Measurements from ENCODE around the gene CLTC. TPM values are rescaled to one million over a fixed set of nuclear protein-coding genes. Genes with fewer than 3 reads are reported as not detected.

CLTC gene
- total RNA-seq, 3 donors from 2014 or later (not counting 1 experiment from before 2014, with no cell fraction given): 116 to 127 (median 117) TPM

DNA sequence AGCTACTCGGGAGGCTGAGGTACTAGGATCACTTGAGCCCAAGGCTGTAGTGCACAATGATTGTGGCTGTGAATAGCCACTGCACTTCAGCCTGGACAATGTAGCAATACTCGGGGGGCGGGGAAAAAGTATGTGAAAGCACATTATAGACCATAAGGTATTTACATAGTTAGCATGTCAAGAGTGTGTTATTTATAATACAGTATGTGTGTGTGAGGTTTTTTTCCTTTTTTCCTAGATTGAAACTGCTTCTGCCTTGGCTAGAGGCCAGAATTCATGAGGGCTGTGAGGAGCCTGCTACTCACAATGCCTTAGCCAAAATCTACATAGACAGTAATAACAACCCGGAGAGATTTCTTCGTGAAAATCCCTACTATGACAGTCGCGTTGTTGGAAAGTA lies 57.0 kb downstream of the CLTC start:
- intact Hi-C loops (cut with micrococcal nuclease): no loop called here
- DNase-seq (no peak), ATAC-seq (no peak)
- Histone ChIP-seq H3K4me3 (ENCODE audit: low read length) (no peak overlapping the region), H3K27ac (ENCODE audit: low read length) (no peak overlapping the region), H3K36me3 (ENCODE audit: control insufficient read depth, insufficient read depth, low read length) (peaks cover 93% of the 10 kb centered on the region), H3K4me1 (ENCODE audit: control insufficient read depth, insufficient read depth, low read length) (no peaks in the 10 kb centered on the region), H3K27me3 (ENCODE audit: control insufficient read depth, insufficient read depth, low read length) (no peaks in the 10 kb centered on the region), H3K9me3 (ENCODE audit: control insufficient read depth, insufficient read depth, low read length) (no peaks in the 10 kb centered on the region)
- H3K4me3 Mint-ChIP-seq: no peak overlapping the region
- WGBS (ENCODE audit: insufficient coverage): 98% methylated on average over 7 of the region's 7 CpGs
- H3K27ac Mint-ChIP-seq: peak overlapping the region in 1 of 2 donors; percentile 5
- H3K9me3 Mint-ChIP-seq: no peaks in the 10 kb centered on the region
- no peaks in the 10 kb centered on the region for H3K27me3 Mint-ChIP-seq (ENCODE audit: low read depth in 2 of 2)
- H3K4me1 Mint-ChIP-seq: peaks cover 7 to 13% of the 10 kb centered on the region in 2 donors
- H3K36me3 Mint-ChIP-seq: peaks cover 16% of the 10 kb centered on the region
- TF ChIP-seq, protein P1, sequence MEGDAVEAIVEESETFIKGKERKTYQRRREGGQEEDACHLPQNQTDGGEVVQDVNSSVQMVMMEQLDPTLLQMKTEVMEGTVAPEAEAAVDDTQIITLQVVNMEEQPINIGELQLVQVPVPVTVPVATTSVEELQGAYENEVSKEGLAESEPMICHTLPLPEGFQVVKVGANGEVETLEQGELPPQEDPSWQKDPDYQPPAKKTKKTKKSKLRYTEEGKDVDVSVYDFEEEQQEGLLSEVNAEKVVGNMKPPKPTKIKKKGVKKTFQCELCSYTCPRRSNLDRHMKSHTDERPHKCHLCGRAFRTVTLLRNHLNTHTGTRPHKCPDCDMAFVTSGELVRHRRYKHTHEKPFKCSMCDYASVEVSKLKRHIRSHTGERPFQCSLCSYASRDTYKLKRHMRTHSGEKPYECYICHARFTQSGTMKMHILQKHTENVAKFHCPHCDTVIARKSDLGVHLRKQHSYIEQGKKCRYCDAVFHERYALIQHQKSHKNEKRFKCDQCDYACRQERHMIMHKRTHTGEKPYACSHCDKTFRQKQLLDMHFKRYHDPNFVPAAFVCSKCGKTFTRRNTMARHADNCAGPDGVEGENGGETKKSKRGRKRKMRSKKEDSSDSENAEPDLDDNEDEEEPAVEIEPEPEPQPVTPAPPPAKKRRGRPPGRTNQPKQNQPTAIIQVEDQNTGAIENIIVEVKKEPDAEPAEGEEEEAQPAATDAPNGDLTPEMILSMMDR (IDR thresholded peaks at IDR 0.05): no peak

- H3K9me3 Mint-ChIP-seq: no peaks in the 10 kb centered on the region
- no peak overlapping the region for H3K4me3 ChIP-seq (ENCODE audit: low read length)
- no peaks in the 10 kb centered on the region for H3K4me1 ChIP-seq (ENCODE audit: control insufficient read depth, insufficient read depth, low read length)
- TF ChIP-seq, protein P1 (IDR thresholded peaks at IDR 0.05): no peak
- intact Hi-C loops (cut with micrococcal nuclease): no loop called here
- H3K36me3 ChIP-seq (ENCODE audit: control insufficient read depth, insufficient read depth, low read length): peaks cover 98% of the 10 kb centered on the region
- H3K27ac Mint-ChIP-seq: no peak overlapping the region
- no peak overlapping the region for H3K4me3 Mint-ChIP-seq
- ATAC-seq (no peak), DNase-seq (no peak)
- peaks cover 0 to 5% of the 10 kb centered on the region in 2 donors for H3K4me1 Mint-ChIP-seq
- WGBS (ENCODE audit: insufficient coverage): no CpG with 5 or more reads among the region's 2 CpGs
- H3K27ac ChIP-seq (ENCODE audit: low read length): no peak overlapping the region
- no peaks in the 10 kb centered on the region for H3K27me3 ChIP-seq (ENCODE audit: control insufficient read depth, insufficient read depth, low read length)
- no peaks in the 10 kb centered on the region for H3K27me3 Mint-ChIP-seq (ENCODE audit: low read depth in 2 of 2)
- H3K9me3 ChIP-seq (ENCODE audit: control insufficient read depth, insufficient read depth, low read length): no peaks in the 10 kb centered on the region
- H3K36me3 Mint-ChIP-seq: peaks cover 17% of the 10 kb centered on the region
These were observed 59.2 kb downstream of the CLTC start for GRCh38 chr17:59678918-59679317.

DNA sequence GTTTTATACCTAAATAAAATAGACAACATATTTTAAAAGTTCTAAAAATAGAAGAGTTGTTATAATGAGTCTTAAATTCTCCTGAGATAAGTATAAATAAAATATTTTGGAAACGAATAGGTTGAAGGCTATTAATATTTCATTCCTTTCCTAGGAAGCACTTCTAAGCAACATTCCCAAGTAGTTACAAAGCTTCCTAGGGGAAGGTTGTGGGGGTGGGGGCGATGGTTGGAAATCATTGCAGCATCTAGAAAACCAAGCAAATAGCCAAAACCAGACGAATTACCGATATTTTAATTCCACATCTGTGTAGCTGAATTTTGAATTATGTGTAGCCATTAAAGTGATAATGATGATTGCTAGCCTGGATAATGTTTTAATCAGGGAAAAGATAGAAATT lies 60.6 kb downstream of the CLTC start:
- Mint-ChIP-seq H3K4me3 (no peak overlapping the region), H3K9me3 (no peaks in the 10 kb centered on the region), H3K4me1 (peaks cover 0 to 1% of the 10 kb centered on the region in 2 donors), H3K27me3 (ENCODE audit: low read depth in 2 of 2) (no peaks in the 10 kb centered on the region), H3K36me3 (peaks cover 17% of the 10 kb centered on the region), H3K27ac (no peak overlapping the region)
- Histone ChIP-seq H3K36me3 (ENCODE audit: control insufficient read depth, insufficient read depth, low read length) (peaks cover 98% of the 10 kb centered on the region), H3K27ac (ENCODE audit: low read length) (no peak overlapping the region), H3K4me1 (ENCODE audit: control insufficient read depth, insufficient read depth, low read length) (no peaks in the 10 kb centered on the region), H3K27me3 (ENCODE audit: control insufficient read depth, insufficient read depth, low read length) (no peaks in the 10 kb centered on the region), H3K9me3 (ENCODE audit: control insufficient read depth, insufficient read depth, low read length) (no peaks in the 10 kb centered on the region), H3K4me3 (ENCODE audit: low read length) (no peak overlapping the region)
- intact Hi-C loops (cut with micrococcal nuclease): no loop called here
- DNase-seq (no peak), ATAC-seq (no peak)
- 94% methylated on average over 3 of the region's 4 CpGs for WGBS (ENCODE audit: insufficient coverage)
- TF ChIP-seq, protein P1 (IDR thresholded peaks at IDR 0.05): no peak

- Histone ChIP-seq H3K27ac (ENCODE audit: low read length) (no peak overlapping the region), H3K27me3 (ENCODE audit: control insufficient read depth, insufficient read depth, low read length) (no peaks in the 10 kb centered on the region), H3K4me1 (ENCODE audit: control insufficient read depth, insufficient read depth, low read length) (no peaks in the 10 kb centered on the region), H3K36me3 (ENCODE audit: control insufficient read depth, insufficient read depth, low read length) (peaks cover 96% of the 10 kb centered on the region), H3K4me3 (ENCODE audit: low read length) (no peak overlapping the region), H3K9me3 (ENCODE audit: control insufficient read depth, insufficient read depth, low read length) (no peaks in the 10 kb centered on the region)
- no peak for ATAC-seq
- Mint-ChIP-seq H3K27me3 (ENCODE audit: low read depth in 2 of 2) (no peaks in the 10 kb centered on the region), H3K4me1 (peaks cover 6 to 8% of the 10 kb centered on the region in 2 donors), H3K9me3 (no peaks in the 10 kb centered on the region), H3K27ac (peak overlapping the region in 1 of 2 donors; percentile 11), H3K4me3 (no peak overlapping the region), H3K36me3 (peaks cover 30% of the 10 kb centered on the region)
- no peak for DNase-seq
- TF ChIP-seq, protein P1 (IDR thresholded peaks at IDR 0.05): no peak
- intact Hi-C loops (cut with micrococcal nuclease): no loop called here
These were observed 63.6 kb downstream of the CLTC start for GRCh38 chr17:59683283-59683682.

Measured in natural killer cell (primary cell).